NCI-H1694 treated with DMSO at 0.1 percent for 48 hours (cell line): Measurements from ENCODE around the gene IGFL2.

Source experiments
- DNase-seq: peaks from one replicate; lab custom pipeline; 2025; lab: John Stamatoyannopoulos, UW

The IGFL2 gene

GRCh38 chr19:46209051-46209450, 61.0 kb downstream of the IGFL2 start:
- no peak for DNase-seq

GRCh38 chr19:46209472-46209871, 61.4 kb downstream of the IGFL2 start:
- DNase-seq: no peak

DNA sequence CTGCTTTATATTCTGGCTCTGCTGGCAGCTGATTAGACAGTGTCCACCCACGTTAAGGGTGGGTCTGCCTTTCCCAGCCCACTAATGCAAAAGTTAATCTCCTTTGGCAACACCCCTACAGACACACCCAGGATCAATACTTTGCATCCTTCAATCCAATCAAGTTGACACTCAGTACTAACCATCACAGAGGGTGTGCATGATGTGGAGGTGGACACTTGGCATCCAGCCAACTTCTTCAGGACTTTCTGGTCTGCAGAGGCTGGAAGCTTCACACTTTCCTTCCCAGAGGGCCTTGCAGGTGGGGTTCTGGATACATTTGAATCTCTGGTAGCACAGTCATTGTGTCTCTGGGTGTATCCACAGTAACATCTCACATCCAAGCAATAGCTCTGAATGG, 62.6 kb downstream of the IGFL2 start:
- no peak for DNase-seq
